ENCODE measurements around the gene TAGLN2. TPM values are rescaled to one million over a fixed set of nuclear protein-coding genes. Genes with fewer than 3 reads are reported as not detected.
A peak's percentile ranks its signal among the peaks of the same experiment; 100 is the strongest.
"Not testable (repeated sequence)": the region's sequence is repeated elsewhere in the genome, so short reads cannot be mapped to it uniquely, and the experiment has no call there.

The TAGLN2 gene
- total RNA-seq, 2 experiments from 2014 or later: 463 to 489 TPM

DNA sequence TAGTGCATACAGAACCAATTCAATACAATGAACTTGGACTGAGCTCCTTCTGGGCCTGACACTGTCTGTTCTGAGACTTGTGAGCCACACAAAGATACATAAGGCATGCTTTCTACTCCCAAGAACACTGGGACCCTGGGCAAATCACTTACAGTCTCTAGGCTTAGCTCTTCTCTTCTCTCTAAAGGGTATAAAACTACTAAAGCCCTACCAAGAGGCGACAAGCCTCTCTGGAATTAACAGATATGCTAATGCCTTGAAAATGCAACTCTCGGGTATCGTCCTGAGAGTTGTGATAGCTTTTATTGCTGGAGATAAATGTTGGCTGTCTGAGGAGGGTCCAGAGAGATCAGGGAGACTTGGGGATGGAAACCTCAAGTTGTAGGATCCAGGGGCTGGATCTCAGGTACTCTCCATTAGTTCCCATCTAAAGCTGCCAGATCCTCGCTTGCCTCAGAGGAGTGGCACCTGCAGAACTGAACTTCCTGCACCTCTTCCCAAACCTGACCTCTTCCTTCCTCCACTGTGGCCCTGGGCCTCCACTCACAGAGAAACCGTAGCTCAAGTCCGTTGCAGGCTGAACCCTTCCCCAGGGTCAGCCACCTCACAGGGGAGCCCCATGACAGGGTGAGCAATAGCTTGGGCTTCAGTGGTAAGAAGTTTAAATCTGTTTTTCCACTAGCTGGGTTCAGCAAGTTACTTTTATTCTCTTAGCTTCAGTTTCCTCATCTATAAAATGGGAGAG lies 13.8 kb downstream of the TAGLN2 start:
- Mint-ChIP-seq H3K4me3 (no peak overlapping the region), H3K4me1 (peaks cover 48% of the 10 kb centered on the region), H3K9me3 (no peaks in the 10 kb centered on the region), H3K27ac (peak overlapping the region; percentile 89), H3K36me3 (peaks cover 5% of the 10 kb centered on the region), H3K27me3 (no peaks in the 10 kb centered on the region)
- DNase-seq: no peak

DNA sequence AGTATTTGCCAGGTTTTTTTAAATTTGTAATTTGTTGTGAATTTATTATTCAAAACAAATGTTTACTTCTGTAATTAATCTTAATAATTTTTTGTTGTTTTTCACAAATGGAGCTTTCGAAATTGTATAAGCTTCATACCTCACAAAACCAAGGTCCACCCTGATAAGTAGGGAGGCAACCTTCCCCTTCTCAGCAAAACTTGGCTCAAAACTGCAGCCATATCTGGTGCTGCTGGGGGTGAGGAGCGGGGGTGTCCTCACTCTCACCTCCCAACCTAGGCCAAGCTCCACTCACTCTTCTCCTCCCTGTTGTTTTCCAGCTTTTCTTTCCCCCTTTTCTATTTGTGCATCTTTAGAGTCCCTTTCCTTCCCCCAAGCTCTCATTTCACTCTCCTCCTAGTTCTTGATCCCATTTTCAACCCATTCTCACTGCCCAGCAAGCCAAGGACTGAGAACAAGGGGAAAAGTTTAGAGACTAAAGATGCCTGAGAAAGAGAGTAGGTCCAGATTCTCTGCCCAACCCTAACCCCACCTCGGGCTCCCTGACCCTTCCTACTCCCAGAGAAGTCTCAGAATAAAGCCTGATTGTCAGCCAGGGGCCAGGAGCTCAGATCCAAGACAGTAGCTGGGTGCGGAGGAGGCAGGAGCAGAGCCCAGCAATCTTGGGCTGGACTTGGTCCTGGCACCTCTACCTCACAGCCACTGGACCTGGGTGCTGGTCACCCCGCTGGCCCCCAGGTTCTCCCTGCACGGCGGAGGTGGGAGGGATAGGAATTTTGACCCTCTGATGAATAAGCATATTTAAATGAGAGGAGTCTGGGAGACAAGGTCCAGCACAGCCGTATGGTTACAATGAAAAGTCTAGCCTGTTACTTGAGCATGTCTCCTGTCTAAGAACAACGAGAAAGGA lies 17.0 kb downstream of the TAGLN2 start:
- peak overlapping the region; percentile 1 for H3K27ac Mint-ChIP-seq
- peaks cover 37% of the 10 kb centered on the region for H3K4me1 Mint-ChIP-seq
- no peaks in the 10 kb centered on the region for H3K27me3 Mint-ChIP-seq
- peaks cover 5% of the 10 kb centered on the region for H3K36me3 Mint-ChIP-seq
- no peak for DNase-seq
- no peak overlapping the region for H3K4me3 Mint-ChIP-seq
- H3K9me3 Mint-ChIP-seq: no peaks in the 10 kb centered on the region

DNA sequence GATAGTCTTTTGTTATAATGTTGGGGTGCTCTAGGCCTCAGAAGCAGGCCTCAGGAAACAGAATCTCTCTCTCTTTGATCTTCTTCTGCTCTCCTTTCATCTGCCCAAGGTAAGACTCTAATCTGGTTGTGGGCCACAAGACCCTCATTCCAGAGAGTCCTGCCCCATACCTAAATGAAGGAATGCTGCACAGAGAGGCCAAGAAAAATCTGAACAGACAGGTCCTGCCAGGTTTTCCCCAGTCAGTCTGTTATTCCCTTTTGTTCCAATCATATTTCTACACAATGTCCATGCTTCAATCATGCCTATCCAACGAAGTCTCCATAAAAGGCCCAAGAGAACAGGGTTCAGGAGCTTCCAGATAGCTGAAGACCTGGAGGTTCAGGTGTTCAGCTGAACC lies 18.3 kb downstream of the TAGLN2 start:
- DNase-seq: no peak
- no peak overlapping the region for H3K4me3 Mint-ChIP-seq
- no peaks in the 10 kb centered on the region for H3K9me3 Mint-ChIP-seq
- H3K36me3 Mint-ChIP-seq: no peaks in the 10 kb centered on the region
- peaks cover 27% of the 10 kb centered on the region for H3K4me1 Mint-ChIP-seq
- H3K27ac Mint-ChIP-seq: no peak overlapping the region
- H3K27me3 Mint-ChIP-seq: no peaks in the 10 kb centered on the region

DNA sequence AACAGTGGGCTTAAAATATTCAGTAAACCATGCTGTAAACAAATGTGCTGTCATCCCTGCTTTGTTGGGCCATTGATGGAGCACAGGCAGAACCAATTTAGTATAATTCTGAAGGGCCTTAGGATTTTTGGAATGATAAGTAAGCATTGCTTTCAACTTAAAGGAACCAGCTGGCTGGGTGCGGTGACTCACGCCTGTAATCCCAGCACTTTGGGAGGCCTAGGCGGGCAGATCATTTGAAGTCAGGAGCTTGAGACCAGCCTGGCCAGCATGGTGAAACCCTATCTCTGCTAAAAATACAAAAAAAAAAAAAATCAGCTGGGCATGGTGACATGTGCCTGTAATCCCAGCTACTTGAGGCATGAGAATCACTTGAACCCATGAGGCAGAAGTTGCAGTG lies 21.3 kb downstream of the TAGLN2 start:
- not testable (repeated sequence) for H3K4me3 Mint-ChIP-seq, H3K27me3 Mint-ChIP-seq, H3K27ac Mint-ChIP-seq, H3K9me3 Mint-ChIP-seq, H3K4me1 Mint-ChIP-seq, H3K36me3 Mint-ChIP-seq, DNase-seq

DNA sequence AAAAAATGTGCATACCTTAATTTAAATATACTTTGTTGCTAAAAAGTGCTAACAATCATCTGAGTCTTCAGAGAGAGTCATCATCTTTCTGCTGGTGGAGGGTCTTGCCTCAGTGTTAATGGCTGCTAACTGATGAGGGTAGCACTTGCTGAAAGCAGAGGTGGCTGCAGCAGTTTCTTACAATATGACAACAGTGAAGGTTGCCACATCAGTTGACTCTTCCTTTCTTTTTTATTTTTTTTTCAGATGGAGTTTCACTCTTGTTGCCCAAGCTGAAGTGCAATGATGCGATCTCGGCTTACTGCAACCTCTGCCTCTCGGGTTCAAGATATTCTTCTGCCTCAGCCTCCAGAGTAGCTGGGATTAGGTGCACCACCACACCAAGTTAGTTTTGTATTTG lies 22.8 kb downstream of the TAGLN2 start:
- no peaks in the 10 kb centered on the region for H3K36me3 Mint-ChIP-seq
- no peak for DNase-seq
- H3K4me1 Mint-ChIP-seq: peaks cover 2% of the 10 kb centered on the region
- H3K9me3 Mint-ChIP-seq: no peaks in the 10 kb centered on the region
- no peak overlapping the region for H3K4me3 Mint-ChIP-seq
- H3K27ac Mint-ChIP-seq: no peak overlapping the region
- no peaks in the 10 kb centered on the region for H3K27me3 Mint-ChIP-seq

DNA sequence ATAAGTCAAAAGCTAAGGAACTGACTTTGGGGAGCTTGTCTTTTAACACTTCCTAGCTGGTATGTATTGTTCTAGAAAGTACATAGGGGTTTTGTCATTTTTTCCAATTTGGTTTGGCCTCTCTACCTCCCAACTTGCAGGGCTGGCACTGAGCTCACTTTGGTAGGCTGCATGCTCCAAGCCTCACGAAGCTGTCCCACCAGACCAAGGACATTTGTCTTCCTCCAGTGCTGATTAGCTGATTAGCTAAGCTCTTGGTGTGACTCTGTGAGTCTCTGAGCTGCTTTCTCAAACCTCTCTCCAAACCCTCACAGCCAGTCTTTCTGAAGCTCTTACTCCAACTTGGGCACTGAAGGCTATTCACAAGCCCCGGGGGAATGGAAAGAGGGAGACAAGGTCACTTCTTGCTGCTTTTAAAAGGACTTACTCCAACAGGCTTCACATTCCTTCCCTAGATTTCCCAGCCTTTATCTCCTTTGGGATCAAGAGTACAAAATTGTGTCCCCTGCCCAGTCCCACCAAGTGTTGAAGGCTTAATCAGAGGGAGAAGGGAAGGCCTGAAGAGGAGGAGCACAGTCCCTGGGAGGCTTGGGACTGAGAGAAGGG lies 24.4 kb downstream of the TAGLN2 start:
- no peak overlapping the region for H3K4me3 Mint-ChIP-seq
- no peaks in the 10 kb centered on the region for H3K27me3 Mint-ChIP-seq
- H3K27ac Mint-ChIP-seq: no peak overlapping the region
- no peaks in the 10 kb centered on the region for H3K4me1 Mint-ChIP-seq
- no peaks in the 10 kb centered on the region for H3K9me3 Mint-ChIP-seq
- no peaks in the 10 kb centered on the region for H3K36me3 Mint-ChIP-seq
- DNase-seq: no peak

DNA sequence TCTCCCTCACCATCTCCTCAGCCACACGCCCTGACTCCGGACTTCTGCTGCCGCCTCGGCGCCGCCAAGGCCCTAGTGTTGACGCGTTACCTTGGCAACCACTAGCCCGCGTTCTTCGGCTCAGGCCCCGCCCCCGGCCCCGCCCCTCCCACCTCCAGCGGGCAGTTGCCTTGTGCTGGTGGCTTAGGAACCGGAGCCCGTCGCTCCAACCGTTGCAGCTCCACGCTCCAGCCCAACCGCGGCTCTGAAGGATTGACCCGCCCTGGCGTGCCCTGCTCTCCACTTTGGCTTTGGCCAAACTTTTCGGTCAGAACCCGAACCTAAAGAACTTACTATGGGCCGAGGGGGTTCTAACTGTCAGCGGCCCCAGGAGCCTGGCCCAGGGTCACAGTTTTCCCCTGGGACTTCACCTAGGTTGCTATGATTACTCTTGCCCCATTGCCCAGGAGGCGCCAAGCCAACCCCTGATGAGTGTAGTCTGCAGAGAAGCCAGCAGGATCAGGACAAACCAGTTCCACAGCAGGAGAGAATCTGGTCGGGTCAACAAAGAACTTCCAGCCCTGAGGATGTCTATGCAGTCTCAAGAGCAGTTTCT lies 25.1 kb downstream of the TAGLN2 start, which contains the start of gene CFAP45:
TSS of gene CFAP45 (minus strand) at position 80 of the 595 bp plus-strand sequence. CDS start at position 13, 67 bp downstream.
- Mint-ChIP-seq H3K4me1 (no peaks in the 10 kb centered on the region), H3K9me3 (no peaks in the 10 kb centered on the region), H3K4me3 (no peak within 1 kb of the TSS), H3K27ac (no peak within 1 kb of the TSS), H3K36me3 (no peaks in the 10 kb centered on the region), H3K27me3 (no peaks in the 10 kb centered on the region)
- DNase-seq: peak; percentile 18

DNA sequence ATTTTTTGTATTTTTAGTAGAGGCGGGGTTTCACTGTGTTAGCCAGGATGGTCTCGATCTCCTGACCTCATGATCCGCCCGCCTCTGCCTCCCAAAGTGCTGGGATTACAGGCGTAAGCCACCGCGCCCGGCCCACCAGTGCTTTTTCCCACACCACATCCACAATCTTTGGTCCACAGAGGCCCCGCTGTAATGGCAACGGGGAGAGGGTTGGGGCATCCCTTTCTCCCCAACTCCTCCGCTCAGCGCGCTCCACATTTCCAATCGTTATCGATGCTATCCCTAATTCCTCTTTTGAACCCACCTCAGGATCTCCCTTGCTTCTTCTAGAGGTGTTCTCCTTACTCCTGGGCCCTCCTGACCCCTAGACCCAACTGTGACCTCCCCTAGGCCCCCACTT lies 25.7 kb downstream of the TAGLN2 start:
- not testable (repeated sequence) for H3K9me3 Mint-ChIP-seq, H3K36me3 Mint-ChIP-seq, H3K4me3 Mint-ChIP-seq, H3K27ac Mint-ChIP-seq, DNase-seq, H3K27me3 Mint-ChIP-seq, H3K4me1 Mint-ChIP-seq

DNA sequence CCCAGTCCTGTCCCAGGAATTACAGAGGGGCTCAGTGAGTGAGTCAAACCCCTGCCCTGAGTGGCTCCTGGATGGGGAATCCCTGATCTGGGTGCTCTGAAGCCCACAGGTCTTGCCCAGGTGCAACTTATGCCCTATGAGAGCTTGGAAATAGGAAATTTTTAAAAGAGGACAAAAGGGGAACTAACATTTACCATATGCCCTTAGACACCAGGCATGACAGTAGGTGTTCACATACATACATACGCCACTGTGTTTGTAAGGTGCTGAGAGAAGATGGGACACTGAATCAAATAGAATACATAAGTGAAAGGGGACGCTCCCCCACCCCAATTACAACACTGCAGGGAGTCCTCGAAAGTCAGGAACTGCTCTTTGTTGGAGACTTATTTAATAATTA lies 26.8 kb downstream of the TAGLN2 start:
- Mint-ChIP-seq H3K27me3 (no peaks in the 10 kb centered on the region), H3K4me1 (no peaks in the 10 kb centered on the region), H3K27ac (no peak overlapping the region), H3K36me3 (no peaks in the 10 kb centered on the region), H3K4me3 (no peak overlapping the region), H3K9me3 (no peaks in the 10 kb centered on the region)
- no peak for DNase-seq

DNA sequence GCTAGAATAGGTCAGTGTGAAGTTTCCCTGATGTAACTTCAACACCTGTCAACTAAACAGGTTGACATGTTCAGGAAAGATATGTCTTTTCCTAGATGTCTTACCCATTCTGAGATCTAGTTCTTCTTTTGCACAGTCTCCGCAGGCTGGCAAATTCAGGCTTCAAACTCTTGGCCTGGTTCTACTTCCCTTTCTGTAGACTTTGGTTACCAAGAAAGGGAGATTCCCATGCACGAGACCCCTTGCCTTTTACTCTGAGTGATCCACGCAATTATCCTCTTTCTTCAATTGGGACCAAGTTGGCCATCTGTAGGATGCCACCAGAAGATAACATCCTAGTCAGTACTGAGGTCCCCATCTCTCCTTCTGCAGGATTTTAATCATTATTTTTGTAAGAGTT lies 27.3 kb downstream of the TAGLN2 start:
- H3K4me3 Mint-ChIP-seq: no peak overlapping the region
- no peaks in the 10 kb centered on the region for H3K4me1 Mint-ChIP-seq
- H3K27ac Mint-ChIP-seq: no peak overlapping the region
- H3K36me3 Mint-ChIP-seq: no peaks in the 10 kb centered on the region
- H3K27me3 Mint-ChIP-seq: no peaks in the 10 kb centered on the region
- DNase-seq: no peak
- H3K9me3 Mint-ChIP-seq: no peaks in the 10 kb centered on the region

DNA sequence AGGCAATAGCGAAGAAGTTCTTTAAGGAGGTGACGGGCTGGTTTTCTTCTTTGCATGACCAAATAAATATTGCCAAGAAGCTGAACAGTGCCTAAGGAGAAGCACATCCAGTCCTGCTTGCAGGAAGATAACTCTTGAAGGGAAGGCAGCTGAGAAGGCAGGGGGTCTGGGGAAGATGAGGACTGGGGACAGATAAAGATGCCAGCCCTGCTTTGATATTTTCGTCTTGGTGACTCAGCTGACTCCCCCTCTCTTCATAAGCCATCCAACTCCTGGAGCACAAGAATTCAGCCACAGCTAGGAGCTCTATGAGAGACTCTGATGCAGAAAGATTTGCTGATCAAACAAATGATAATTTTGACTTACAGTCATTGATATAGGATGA lies 28.8 kb downstream of the TAGLN2 start:
- Mint-ChIP-seq H3K4me1 (peaks cover 2% of the 10 kb centered on the region), H3K9me3 (no peaks in the 10 kb centered on the region), H3K27me3 (no peaks in the 10 kb centered on the region), H3K4me3 (no peak overlapping the region), H3K36me3 (no peaks in the 10 kb centered on the region), H3K27ac (no peak overlapping the region)
- DNase-seq: no peak

DNA sequence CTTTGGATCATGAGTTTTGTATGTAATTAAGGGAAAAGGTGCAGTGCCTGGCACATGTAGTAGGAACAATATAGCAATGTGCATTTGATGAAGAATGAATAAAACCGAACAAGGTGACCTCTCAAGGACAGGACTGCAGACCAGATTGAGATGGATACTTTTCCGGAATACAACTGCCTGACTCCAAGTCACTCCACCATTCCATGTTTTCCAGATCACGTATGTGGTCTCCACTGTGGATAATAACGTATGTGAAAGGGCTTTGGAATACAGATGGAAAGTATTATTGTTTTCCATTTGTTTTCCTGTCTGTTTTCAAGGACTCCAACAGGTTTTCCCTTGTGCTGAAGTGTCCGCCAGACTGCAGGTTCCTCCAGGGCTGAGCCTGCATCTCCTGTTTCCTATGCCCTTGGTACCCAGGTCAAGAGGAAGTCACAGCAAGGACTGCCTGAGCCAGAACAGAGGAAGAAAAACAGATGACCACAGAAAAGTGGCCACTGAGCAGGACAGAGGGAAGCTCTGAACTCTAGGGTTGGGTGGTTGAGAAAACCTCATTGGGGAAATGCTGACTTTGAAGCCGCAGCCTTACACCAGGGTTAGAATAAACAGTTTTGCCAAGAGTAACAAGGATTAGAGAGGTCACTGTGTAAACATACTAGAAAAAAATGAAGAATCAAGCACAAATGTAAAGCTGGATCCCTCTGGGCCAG lies 29.3 kb downstream of the TAGLN2 start:
- Mint-ChIP-seq H3K27me3 (no peaks in the 10 kb centered on the region), H3K36me3 (no peaks in the 10 kb centered on the region), H3K27ac (no peak overlapping the region), H3K4me3 (no peak overlapping the region), H3K4me1 (peaks cover 4% of the 10 kb centered on the region), H3K9me3 (no peaks in the 10 kb centered on the region)
- no peak for DNase-seq

DNA sequence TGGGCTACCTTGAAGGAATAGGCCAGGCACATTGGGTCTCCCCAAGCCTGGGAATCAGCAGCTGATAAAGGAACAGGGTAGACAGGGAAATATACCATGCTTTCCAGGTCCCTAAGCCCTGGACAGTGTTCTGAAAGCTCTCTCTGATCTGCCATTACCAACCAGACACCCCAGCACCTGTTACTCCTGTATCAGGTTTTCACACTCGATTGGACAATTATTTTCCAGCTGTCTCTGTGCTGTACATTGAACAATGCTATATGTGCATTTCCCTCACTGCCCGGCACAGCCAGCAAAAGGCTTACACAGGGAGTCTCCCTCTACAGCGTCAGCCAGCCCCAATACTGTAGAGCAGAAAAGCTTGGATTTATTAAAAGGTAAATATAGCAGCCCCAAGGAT lies 30.0 kb downstream of the TAGLN2 start:
- no peaks in the 10 kb centered on the region for H3K27me3 Mint-ChIP-seq
- H3K4me1 Mint-ChIP-seq: peaks cover 6% of the 10 kb centered on the region
- H3K27ac Mint-ChIP-seq: no peak overlapping the region
- DNase-seq: no peak
- H3K36me3 Mint-ChIP-seq: no peaks in the 10 kb centered on the region
- H3K9me3 Mint-ChIP-seq: no peaks in the 10 kb centered on the region
- no peak overlapping the region for H3K4me3 Mint-ChIP-seq

DNA sequence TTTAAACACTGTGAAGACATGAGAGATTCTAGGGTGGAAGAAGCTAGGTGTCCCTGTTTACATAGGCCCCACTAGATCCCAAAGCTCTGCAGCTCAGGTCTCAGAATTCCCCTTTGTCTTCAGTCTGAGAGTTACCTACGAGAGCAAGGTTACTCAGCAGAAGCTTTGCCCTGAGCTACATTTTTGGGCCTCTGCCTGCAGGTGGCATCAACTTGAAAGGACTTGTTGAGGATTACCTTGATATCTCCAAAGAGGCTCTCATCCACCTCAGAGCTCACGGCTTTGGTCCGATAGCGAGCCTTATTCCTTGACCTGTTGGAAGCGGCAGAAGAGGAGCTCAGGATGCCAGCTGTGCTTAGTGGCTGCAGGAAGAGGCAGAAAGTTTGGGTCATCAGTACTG lies 32.4 kb downstream of the TAGLN2 start:
- no peak for DNase-seq
- no peaks in the 10 kb centered on the region for H3K27me3 Mint-ChIP-seq

More for the DNA sequence above, 32.4 kb downstream of the TAGLN2 start:
- Mint-ChIP-seq H3K4me1 (peaks cover 17% of the 10 kb centered on the region), H3K4me3 (no peak overlapping the region), H3K27ac (no peak overlapping the region), H3K9me3 (no peaks in the 10 kb centered on the region), H3K36me3 (no peaks in the 10 kb centered on the region)
